ENCODE results near the gene KLHL33.
"Not testable (repeated sequence)": the region's sequence is repeated elsewhere in the genome, so short reads cannot be mapped to it uniquely, and the experiment has no call there.

KLHL33 gene

DNA sequence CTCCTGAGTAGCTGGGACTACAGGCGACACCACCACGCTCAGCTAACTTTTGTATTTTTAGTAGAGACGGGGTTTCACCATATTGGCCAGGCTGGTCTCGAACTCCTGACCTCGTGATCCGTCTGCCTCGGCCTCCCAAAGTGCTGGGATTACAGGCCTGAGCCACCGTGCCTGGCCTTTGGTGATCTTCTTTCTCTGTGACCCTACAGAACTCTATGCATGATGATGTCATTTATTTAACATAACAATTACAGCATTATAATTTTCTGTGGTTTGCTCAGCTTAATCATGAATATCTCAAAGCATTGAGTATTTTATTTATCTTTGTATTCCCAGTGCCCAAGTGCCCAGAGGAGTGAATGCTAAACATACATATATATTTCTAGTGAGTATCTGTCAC, 16.9 kb upstream of the KLHL33 start:
- not testable (repeated sequence) for DNase-seq

DNA sequence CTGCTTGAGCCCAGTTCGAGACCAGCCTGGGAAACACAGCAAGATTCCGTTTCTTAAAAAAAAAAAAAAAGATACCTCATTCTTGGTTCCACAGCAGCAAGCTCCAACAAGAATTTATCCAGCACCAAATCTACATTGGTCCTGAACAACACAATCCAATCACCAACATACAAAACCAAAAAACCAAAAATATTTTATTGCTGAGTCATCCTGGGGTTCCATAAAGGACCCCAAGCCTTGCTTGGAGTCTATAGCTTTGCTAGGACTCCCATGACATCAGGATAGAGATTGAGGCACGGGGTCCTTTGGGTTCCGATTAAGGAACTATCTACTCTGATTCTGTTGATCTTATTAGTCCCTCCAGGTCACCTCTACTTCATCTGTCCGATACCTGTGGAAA, 10.9 kb upstream of the KLHL33 start:
- no peak for DNase-seq

GRCh38 chr14:20443650-20444049, 7.7 kb upstream of the KLHL33 start:
- not testable (repeated sequence) for DNase-seq

- DNase-seq, result no peak
Observed at GRCh38 chr14:20441461-20441860, 5.5 kb upstream of the KLHL33 start.

GRCh38 chr14:20440882-20441281, 4.9 kb upstream of the KLHL33 start:
- DNase-seq, result no peak

DNA sequence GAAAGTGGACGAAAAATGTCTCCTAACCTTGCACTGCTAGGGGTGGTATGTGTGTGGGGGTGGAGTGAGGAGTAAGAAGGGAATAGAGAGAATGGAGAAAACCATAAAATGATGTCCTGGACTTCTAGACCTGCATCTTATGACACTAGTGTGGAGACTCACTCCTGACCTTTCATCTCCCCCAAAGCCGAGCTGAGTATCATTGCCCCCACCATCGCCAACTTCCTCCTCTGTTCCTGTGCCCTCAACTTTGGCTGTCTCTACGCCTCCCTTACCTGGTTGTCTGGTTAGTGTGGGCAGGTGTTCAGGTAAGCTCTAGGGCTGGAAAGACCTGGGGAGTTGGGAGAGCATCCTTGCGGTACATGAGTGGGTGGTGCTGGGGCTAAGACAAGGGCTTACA, 4.5 kb upstream of the KLHL33 start:
- DNase-seq, result no peak

GRCh38 chr14:20438664-20439063, 2.7 kb upstream of the KLHL33 start:
- no peak for DNase-seq

GRCh38 chr14:20436363-20436755, 393 bp upstream of the KLHL33 start:
- DNase-seq, result no peak

DNA sequence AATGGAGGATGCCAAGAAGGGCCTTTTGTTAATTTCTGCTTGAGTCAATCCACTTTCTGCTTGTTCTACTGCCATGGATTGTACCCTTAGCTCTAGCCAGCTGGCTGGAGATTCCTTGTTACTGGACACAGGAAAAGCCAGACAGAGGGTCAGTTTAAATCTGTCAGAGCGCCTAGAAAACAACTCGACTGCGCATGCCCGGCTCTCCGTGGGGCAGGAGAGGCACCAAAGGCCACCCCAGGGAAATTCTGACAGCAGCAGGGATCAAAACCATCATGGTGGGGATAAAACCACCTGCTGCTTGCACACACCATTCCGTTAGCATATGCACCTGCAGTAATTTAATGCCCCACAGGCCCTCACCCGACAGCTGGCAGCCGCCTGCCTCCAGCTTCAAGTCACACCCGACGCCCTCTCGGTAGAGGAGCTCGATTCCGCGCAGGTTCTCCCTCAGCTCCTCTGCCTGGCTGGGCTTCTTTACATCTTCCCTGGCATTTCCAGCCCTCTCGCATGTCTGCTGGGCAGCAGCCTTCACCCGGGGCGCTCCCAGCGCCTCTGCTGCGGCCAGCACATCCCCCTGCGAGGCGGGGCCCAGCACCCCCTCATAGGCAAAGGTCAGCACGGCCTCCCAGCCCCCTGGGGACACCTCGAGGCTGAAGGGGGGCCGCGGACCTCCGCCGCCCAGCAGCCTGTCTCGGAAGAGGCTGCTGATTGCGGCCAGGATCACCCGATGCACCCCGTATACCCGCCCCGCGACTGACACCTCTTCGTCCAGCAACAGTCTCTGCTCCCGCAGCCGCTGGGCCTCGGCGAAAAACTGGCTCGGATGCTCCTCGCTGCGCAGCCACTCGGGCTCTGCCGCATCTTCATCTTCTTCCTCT, 1.0 kb downstream of the KLHL33 start:
- DNase-seq, result peak in 57 of 58 donors; percentile 7 to 88 (median 64)

GRCh38 chr14:20429801-20430669, 5.9 kb downstream of the KLHL33 start:
- DNase-seq, result peak in 46 of 58 donors; percentile 9 to 74 (median 30)

DNA sequence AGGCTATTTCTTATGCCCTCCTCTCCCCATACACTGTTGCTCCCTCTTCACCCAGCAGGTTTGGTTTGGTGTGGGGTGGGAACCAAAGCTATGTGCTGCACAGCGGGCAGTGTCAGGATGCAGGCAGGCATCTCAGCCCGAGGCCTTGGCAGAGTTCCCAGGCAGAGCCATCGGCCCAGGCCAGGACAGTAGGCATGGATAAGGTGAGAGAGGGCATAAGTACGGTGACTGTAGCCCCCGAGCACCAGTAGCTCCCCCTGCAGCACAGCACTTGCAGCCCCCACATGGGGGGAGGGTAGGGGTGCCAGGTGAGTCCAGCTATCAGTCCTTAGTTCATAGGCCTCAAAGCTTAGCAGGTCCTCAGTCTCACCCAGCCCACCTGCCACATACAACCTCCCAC, 7.2 kb downstream of the KLHL33 start:
- no peak for DNase-seq

- DNase-seq, result no peak
Observed at GRCh38 chr14:20428010-20428365, 8.0 kb downstream of the KLHL33 start.

GRCh38 chr14:20427231-20428009, 8.5 kb downstream of the KLHL33 start:
- peak in 1 of 58 donors; percentile 11 for DNase-seq

DNA sequence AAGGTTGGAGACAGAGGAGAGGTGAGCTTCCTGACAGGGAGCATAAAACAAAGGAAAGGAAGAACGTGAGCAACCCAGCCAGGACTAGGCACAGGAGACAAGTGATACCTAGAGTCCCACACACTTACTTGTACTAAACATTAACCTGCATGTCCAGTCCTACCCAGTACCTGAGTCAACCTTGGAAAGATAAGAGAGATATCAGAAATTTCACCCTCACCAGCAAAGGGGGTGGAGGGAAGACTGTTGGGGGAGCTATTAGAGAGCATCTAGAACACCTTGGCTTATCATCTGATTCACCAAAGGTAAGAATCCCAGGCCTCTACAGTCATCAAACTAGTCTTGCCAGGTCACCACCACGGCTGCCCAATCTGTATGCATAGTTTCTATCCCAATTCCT, 11.1 kb downstream of the KLHL33 start:
- no peak for DNase-seq

GRCh38 chr14:20422886-20423285, 13.1 kb downstream of the KLHL33 start:
- DNase-seq, result no peak

DNA sequence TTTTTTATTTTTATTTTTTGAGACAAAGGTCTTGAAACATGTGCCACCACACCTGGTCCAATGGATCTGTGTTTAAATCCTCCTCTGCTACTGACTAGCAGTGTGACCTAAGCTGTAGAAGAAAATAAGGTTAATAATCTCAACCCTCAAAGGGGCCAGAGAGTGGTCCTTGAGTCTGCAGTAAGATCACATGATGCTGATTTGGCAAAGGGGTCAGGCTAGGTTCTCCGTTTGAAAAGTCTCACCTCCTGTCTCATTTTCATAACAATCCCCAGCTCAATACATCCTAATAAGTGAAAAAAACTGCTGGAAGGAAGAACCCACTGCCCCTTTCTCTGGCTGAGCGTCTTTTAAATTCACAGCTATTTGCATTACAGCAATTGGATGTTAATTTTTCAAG, 14.7 kb downstream of the KLHL33 start:
- DNase-seq, result no peak

GRCh38 chr14:20419419-20419818, 16.5 kb downstream of the KLHL33 start:
- DNase-seq, result no peak

GRCh38 chr14:20418501-20418909, 17.5 kb downstream of the KLHL33 start:
- DNase-seq, result no peak

GRCh38 chr14:20417250-20418186, 18.4 kb downstream of the KLHL33 start:
- no peak for DNase-seq

DNA sequence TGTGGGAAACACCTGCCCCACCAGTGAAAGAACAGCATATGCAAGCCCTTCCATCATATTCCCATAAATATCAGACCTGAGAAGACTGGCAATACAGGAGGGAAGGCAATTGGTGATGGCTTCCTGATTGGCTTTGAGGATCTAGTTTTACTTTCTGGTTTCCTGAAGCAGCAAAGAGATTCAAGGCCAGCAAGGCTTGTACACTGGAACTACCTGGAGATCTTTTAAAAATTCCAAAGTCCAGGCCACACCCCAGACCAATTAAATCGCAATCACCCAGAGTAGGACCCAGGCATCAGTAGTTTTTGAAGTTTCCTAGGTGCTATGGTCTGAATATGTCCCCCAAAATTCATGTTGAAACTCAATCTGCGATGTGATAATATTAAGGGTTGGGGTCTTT, 19.7 kb downstream of the KLHL33 start:
- DNase-seq, result no peak
